HG02610 (cell line): ENCODE measurements around the gene ACTC1.

Experiments
- ATAC-seq: cut with Tn5 transposase; IDR thresholded peaks from one replicate; pipeline ENCODE4 v1.9.1; 2021; ENCODE audit warnings: mild to moderate bottlenecking, moderate library complexity; ENCODE audit not compliant: unreplicated experiment

ACTC1 gene

GRCh38 chr15:34802371-34802770, 7.0 kb upstream of the ACTC1 start:
- no peak for ATAC-seq

GRCh38 chr15:34799149-34800101, 4.1 kb upstream of the ACTC1 start:
- ATAC-seq: no peak

DNA sequence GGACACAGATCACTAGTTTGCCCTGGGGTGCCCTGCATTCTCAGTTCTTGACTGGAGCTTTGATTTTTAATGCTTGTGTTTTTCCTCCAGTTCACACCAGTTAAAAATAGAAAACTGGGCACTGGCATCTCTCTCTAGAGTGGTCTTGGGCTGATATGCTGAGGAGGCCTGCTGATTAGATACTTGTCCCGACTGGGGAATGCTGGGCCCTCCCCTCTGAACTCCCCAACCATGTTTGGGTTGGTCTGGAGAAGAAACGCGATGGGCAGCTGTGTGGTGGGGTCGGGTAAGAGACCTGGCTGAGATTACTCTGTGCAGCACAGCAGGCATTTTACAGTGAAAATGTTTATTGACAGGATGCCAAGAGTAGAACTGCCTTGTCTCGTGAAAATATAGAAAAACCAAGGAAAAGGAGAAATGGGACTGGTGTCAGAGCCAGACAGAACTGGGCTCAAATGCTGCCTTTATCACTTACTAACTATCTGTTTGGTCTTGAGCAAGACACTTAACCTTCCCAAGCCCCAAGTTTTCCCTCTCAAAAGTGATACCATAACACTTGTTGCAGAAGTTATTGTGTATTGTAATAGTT, 1.6 kb upstream of the ACTC1 start:
- ATAC-seq: no peak

- ATAC-seq: no peak
Observed at GRCh38 chr15:34794590-34795206, 651 bp downstream of the ACTC1 start.

- ATAC-seq: no peak
Observed at GRCh38 chr15:34793901-34794300, 1.4 kb downstream of the ACTC1 start.

DNA sequence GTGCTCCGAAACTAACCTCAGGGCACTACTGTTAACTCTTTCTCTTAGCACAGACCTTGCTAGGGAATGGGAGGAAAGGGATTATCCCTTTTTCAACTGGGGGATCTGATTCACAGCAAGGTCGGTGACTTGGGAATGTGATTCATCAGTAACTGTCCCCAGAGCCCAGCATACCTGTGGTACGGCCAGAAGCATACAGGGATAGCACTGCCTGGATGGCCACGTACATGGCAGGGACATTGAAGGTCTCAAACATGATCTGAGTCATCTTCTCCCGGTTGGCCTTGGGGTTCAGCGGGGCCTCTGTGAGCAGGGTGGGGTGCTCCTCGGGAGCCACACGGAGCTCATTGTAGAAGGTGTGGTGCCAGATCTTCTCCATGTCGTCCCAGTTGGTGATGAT, 2.3 kb downstream of the ACTC1 start:
- no peak for ATAC-seq

- no peak for ATAC-seq
Observed at GRCh38 chr15:34791701-34792100, 3.6 kb downstream of the ACTC1 start.

DNA sequence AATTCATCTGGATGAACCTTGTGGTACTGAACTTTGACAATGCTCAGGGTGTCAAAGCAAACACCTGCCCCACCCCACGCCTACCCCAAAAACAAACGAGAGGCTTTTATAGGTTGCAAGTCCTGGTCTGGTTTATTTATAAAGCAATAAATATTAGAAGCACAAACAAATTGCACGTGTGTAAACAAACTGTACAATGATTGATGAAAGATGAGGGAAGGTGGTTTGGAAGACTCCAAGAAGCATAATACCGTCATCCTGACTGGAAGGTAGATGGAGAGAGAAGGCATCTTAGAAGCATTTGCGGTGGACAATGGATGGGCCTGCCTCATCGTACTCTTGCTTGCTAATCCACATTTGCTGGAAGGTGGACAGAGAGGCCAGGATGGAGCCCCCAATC, 5.2 kb downstream of the ACTC1 start:
- ATAC-seq: no peak

- ATAC-seq: no peak
Observed at GRCh38 chr15:34789326-34789725, 6.0 kb downstream of the ACTC1 start.

GRCh38 chr15:34786206-34786605, 9.1 kb downstream of the ACTC1 start:
- ATAC-seq: no peak

DNA sequence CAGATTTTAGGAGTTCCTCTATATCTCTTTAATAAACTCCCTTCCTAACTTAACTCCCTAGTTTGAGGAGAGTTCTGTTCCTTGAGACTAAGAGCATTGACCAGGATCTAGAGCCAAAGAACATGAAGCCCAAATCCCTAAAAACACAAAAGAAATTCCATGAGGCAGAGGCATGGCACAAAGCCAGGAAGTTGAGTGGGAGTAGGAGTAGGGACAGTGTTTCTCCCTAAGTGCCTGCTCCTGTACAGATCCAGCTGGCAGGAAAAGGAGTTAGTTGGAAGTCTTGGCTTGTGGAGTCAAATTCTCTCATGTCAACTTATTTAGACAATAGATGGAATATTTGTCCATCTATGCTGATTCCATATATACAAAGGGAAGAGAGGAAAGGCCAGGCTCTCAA, 11.4 kb downstream of the ACTC1 start:
- no peak for ATAC-seq

DNA sequence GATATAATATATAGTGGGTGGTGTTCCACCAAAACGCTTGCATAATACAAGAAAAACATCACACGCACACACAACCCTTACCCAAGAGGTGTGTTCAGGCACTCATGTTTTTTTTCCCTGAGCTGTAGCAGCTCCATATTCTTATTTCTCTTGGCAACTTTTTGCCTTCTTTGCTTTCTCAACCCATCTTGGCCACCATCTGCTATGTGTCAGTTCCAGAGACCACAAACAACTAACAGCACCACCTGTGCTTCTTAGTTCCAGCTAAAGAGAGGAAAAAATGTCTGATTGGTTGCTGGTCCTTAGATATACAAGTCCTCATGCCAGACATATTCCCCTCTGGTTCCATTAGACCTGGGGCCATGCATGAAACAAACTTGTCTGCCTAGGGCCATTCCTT, 11.9 kb downstream of the ACTC1 start:
- no peak for ATAC-seq

DNA sequence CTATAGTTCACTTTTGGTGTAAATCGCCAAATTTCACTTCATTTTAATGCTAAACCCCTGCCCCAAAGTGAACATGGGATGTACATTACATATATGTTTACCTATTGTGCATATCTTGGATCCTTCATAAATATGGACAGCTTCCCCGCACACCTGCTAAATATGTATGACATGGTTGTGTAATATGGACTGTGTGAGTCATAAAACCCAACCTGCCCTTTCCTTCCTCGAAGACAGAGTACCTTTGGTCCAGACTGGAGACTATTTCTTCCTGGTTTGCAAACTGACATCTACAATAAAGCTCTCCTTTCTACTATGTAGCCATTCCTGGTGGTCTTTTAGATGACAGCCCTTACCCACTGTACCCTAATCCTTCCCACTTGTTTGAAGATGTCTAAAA, 12.4 kb downstream of the ACTC1 start:
- ATAC-seq: no peak

DNA sequence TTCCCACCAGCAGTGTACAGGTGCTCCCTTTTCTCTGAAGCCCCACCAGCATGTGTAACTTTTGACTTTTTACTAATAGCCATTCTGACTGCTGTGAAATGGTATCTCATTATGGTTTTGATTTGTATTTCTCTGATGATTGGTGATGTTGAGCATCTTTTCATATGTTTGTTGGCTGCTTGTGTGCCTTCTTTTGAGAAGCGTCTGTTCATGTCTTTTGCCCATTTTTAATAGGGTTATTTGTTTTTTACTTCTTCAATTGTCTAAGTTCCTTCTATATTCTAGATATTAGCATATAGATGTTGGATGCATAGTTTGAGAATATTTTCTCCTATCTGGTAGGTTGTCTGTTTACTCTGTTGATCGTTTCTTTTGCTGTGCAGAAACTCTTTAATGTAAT, 14.6 kb downstream of the ACTC1 start:
- no peak for ATAC-seq

DNA sequence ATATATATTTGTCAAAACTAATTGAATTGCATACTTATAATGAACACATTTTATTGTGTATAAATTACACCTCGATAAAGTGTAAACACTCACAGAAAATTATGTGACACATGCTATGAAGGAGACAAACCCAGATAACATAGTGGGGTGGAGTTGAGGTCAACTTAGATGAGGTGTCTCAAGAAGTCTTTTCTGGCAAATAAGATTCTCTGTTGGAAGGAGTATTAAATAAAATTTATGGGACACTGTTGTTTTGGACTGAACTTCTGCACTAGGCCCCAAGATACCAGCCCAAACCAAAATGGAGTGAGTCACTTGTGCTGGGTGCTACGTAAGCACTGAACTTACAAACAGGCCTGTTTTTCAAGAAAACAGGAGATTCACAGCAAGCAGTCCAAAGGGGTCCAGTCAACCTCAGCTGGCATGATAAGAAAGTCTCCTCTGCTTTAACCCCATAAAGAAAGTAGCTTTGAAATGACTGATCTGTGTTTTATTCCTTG, 18.7 kb downstream of the ACTC1 start:
- no peak for ATAC-seq

- ATAC-seq: no peak
Observed at GRCh38 chr15:34773917-34774316, 21.4 kb downstream of the ACTC1 start.

- ATAC-seq: no peak
Observed at GRCh38 chr15:34773013-34773412, 22.3 kb downstream of the ACTC1 start.

DNA sequence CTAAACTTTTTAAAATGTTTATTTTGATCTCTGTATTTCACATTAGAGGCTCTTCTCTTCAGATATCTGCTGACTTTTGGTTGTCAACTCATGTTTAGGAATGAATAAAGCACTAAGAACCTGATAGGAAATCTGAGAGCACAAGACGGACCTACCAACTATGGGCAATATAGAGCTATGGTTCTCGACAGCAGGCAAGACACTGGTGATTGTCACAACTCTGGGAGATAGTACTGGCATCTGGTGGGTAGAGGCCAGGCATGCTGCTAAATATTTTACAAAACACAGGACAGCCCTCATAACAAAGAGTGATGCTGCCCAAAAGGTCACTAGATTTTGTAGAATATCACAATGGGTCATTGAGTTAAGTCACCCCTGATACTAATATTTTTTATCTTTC, 23.0 kb downstream of the ACTC1 start:
- no peak for ATAC-seq

DNA sequence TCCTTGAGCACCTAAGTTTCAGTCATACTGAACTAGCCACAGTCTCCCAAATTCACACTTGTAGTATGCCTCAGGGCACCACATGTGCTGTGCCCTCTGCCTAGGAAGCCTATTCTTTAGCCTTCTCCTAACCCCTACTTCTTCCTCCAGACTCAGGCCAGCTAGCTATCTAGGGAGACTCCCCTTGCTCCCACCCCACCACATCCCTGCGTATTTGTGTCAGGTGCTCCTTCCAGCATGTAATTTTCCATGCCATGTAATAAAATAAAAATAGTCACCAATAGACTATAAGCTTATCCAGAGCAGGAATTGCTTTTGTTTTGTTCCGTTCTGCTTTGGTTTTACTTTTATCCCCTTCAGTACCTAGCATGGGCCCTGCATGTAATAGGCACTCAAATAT, 25.6 kb downstream of the ACTC1 start:
- ATAC-seq: no peak

DNA sequence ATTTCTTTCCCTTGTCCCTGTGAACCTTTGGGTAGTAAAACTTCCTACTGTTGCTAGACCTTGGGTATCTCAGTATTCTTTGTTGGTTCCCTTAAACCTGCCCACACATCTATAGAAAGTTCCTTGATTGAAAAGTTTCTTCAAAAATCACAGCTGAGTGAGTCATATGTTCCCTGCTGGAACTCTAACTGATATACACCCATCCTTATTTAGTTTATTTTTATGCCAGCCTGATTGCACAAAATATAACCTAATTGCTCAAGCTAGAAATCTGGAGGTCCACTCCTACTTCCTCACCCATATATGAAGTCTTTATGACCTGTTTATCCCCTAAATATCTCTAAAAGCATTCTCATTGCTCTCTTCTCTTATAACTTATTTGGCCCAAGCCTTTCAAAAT, 26.8 kb downstream of the ACTC1 start:
- ATAC-seq: no peak

DNA sequence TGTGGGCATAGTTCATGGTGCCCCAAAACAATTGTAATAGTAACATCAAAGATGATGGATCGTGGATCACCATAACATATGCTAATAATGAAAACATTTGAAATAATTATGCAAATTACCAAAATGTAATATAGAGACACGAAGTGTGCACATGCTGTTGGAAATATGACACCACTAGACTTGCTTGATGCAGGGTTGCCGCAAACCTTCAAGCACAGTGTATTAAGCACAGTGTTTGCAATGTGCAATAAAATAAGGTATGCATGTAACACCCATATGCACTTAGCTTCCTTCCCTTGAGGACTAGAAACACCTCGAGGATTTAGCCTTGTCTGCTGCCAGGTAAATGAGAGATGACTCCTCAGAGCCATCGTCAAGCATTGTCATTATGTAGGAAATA, 29.6 kb downstream of the ACTC1 start:
- no peak for ATAC-seq

- ATAC-seq: no peak
Observed at GRCh38 chr15:34760909-34761308, 34.4 kb downstream of the ACTC1 start.
